H1 (cell line): Measurements from ENCODE around the gene TAPT1. TPM values are rescaled to one million over a fixed set of nuclear protein-coding genes. Genes with fewer than 3 reads are reported as not detected.

Experiments
- CTCF ChIA-PET: fragments of 300-600 bp; sonication (Branson Sonifier 250); formaldehyde crosslinking; loops from one replicate; lab custom pipeline; 2021; ENCODE audit not compliant: partially characterized antibody; lab: Charles Lee
- POLR2A ChIA-PET: fragments of 300-600 bp; sonication (Branson Sonifier 250); formaldehyde crosslinking; loops from one replicate; lab custom pipeline; 2021; ENCODE audit warnings: inconsistent platforms; ENCODE audit not compliant: partially characterized antibody; lab: Charles Lee
- DNase-seq, 2 experiments: peaks; one replicate each; pipeline versions ENCODE4 v3.0.0 to v3.0.0-alpha.2; 2010 to 2022; ENCODE audit warnings: low spot score in 2 of 2, low read depth in 1 of 2, mixed read lengths in 1 of 2
- FAIRE-seq: peaks from 2 replicates; lab custom pipeline; 2011; peaks lifted over from hg19 to GRCh38; lab: Jason Lieb, UNC
- H2AFZ ChIP-seq: 2 replicates; pipeline ENCODE4 v1.8.1; 2012; ENCODE audit warnings: low read length, inconsistent platforms
- H2AK5ac ChIP-seq: 2 replicates; pipeline ENCODE4 v1.6.1; 2013; ENCODE audit warnings: low read depth, low read length
- H2BK120ac ChIP-seq: replicated peaks from 2 replicates; pipeline ENCODE3; 2013; ENCODE audit warnings: low read depth, low read length, inconsistent platforms
- H2BK12ac ChIP-seq: 2 replicates; pipeline ENCODE4 v1.6.1; 2013; ENCODE audit warnings: low read depth, low read length
- H2BK15ac ChIP-seq: 2 replicates; pipeline ENCODE4 v1.6.1; 2013; ENCODE audit warnings: low read length
- H2BK20ac ChIP-seq: 2 replicates; pipeline ENCODE4 v1.6.1; 2013; ENCODE audit warnings: low read length
- H2BK5ac ChIP-seq: 2 replicates; pipeline ENCODE4 v1.6.1; 2013; ENCODE audit warnings: low read depth, low read length
- H3K14ac ChIP-seq: 2 replicates; pipeline ENCODE4 v1.6.1; 2013; ENCODE audit warnings: inconsistent platforms; ENCODE audit not compliant: insufficient read length
- H3K18ac ChIP-seq: 2 replicates; pipeline ENCODE4 v1.6.1; 2013; ENCODE audit warnings: low read length; ENCODE audit errors: extremely low read depth
- H3K23ac ChIP-seq: 2 replicates; pipeline ENCODE4 v1.6.1; 2013; ENCODE audit warnings: inconsistent platforms; ENCODE audit not compliant: insufficient read length
- H3K23me2 ChIP-seq: 2 replicates; pipeline ENCODE4 v1.6.1; 2013; ENCODE audit warnings: low read depth, low read length
- H3K27ac ChIP-seq: 2 replicates; pipeline ENCODE4 v1.6.1; 2011; ENCODE audit warnings: low read depth, low read length, inconsistent platforms
- H3K27me3 ChIP-seq, 4 experiments: replicated peaks in 1 of 4; 1 replicate in 1 of 4; 2 replicates in 3 of 4; pipeline versions ENCODE4 v1.6.1 to v1.8.1; 2011 to 2013; ENCODE audit warnings: low read length in 3 of 4, mild to moderate bottlenecking in 3 of 4, inconsistent platforms in 2 of 4, mixed read lengths in 2 of 4, moderate library complexity in 1 of 4; ENCODE audit not compliant: control insufficient read depth in 3 of 4, insufficient read depth in 3 of 4; ENCODE audit errors: extremely low read depth in 1 of 4
- H3K36me3 ChIP-seq, 4 experiments: 2 replicates each; pipeline versions ENCODE4 v1.6.1 to v1.8.1; 2011 to 2013; ENCODE audit warnings: mild to moderate bottlenecking in 4 of 4, low read length in 3 of 4, moderate library complexity in 2 of 4, control low read depth in 1 of 4, inconsistent platforms in 1 of 4; ENCODE audit not compliant: insufficient read depth in 4 of 4, control insufficient read depth in 2 of 4
- H3K4ac ChIP-seq: replicated peaks from 2 replicates; pipeline ENCODE3; 2013; ENCODE audit warnings: low read length, low read depth, mixed read lengths, inconsistent platforms; ENCODE audit not compliant: insufficient read length
- H3K4me1 ChIP-seq, 4 experiments: replicated peaks in 1 of 4; 1 replicate in 1 of 4; 2 replicates in 3 of 4; pipeline versions ENCODE4 v1.6.1 to v1.8.1; 2011 to 2013; ENCODE audit warnings: low read length in 3 of 4, inconsistent platforms in 2 of 4, mixed read lengths in 1 of 4; ENCODE audit not compliant: insufficient read depth in 4 of 4, control insufficient read depth in 3 of 4
- H3K4me2 ChIP-seq, 2 experiments: 2 replicates each; pipeline versions ENCODE4 v1.6.1 to v1.8.1; 2011 to 2013; ENCODE audit warnings: low read depth in 2 of 2, low read length in 2 of 2, control low read depth in 1 of 2, inconsistent platforms in 1 of 2, mild to moderate bottlenecking in 1 of 2; ENCODE audit not compliant: insufficient read depth in 1 of 2
- H3K4me3 ChIP-seq, 4 experiments: fragments of 200-600, 300-600 bp in 1 of 4; sonication (generic), shearing (Covaris generic), sonication (Bioruptor Twin) in 1 of 4; 2 replicates each; pipeline versions ENCODE4 v1.5.1 to v1.8.1; 2011 to 2016; ENCODE audit warnings: low read length in 4 of 4, low read depth in 3 of 4, control low read depth in 2 of 4, inconsistent platforms in 2 of 4, mild to moderate bottlenecking in 2 of 4, mixed read lengths in 1 of 4, moderate library complexity in 1 of 4; ENCODE audit not compliant: insufficient read depth in 2 of 4; ENCODE audit errors: extremely low read depth in 1 of 4
- H3K56ac ChIP-seq: replicated peaks from 2 replicates; pipeline ENCODE3; 2013; ENCODE audit warnings: low read depth, mild to moderate bottlenecking, mixed read lengths, low read length, inconsistent platforms; ENCODE audit not compliant: insufficient read length
- H3K79me1 ChIP-seq: 2 replicates; pipeline ENCODE4 v1.6.1; 2013; ENCODE audit warnings: low read depth, low read length, control low read depth
- H3K79me2 ChIP-seq, 2 experiments: 2 replicates each; pipeline versions ENCODE4 v1.6.1 to v1.8.1; 2012 to 2013; ENCODE audit warnings: low read length in 2 of 2, mild to moderate bottlenecking in 2 of 2, inconsistent platforms in 1 of 2; ENCODE audit not compliant: insufficient read depth in 2 of 2, control insufficient read depth in 1 of 2
- H3K9ac ChIP-seq, 4 experiments: replicated peaks in 1 of 4; 1 replicate in 1 of 4; 2 replicates in 3 of 4; pipeline versions ENCODE4 v1.6.1 to v1.8.1; 2011 to 2013; ENCODE audit warnings: low read depth in 3 of 4, low read length in 3 of 4, control low read depth in 2 of 4, mild to moderate bottlenecking in 2 of 4, moderate library complexity in 2 of 4, inconsistent platforms in 1 of 4; ENCODE audit errors: extremely low read depth in 1 of 4
- H3K9me3 ChIP-seq, 2 experiments: 2 replicates each; pipeline versions ENCODE4 v1.6.1 to v1.8.1; 2012 to 2013; ENCODE audit warnings: mild to moderate bottlenecking in 2 of 2, moderate library complexity in 2 of 2, control low read depth in 1 of 2, inconsistent platforms in 1 of 2, low read depth in 1 of 2, low read length in 1 of 2, mixed read lengths in 1 of 2; ENCODE audit not compliant: insufficient read depth in 2 of 2
- H4K20me1 ChIP-seq, 2 experiments: replicated peaks in 1 of 2; 2 replicates each; pipeline versions ENCODE3 to v1.8.1; 2011 to 2013; ENCODE audit warnings: inconsistent platforms in 2 of 2, low read length in 2 of 2, mild to moderate bottlenecking in 1 of 2; ENCODE audit not compliant: insufficient read depth in 2 of 2, control insufficient read depth in 1 of 2
- H4K5ac ChIP-seq: 2 replicates; pipeline ENCODE4 v1.6.1; 2013; ENCODE audit warnings: low read length, low read depth, mixed read lengths, inconsistent platforms; ENCODE audit not compliant: insufficient read length
- H4K8ac ChIP-seq: 2 replicates; pipeline ENCODE4 v1.8.0; 2013; ENCODE audit warnings: mild to moderate bottlenecking, moderate library complexity, low read length, inconsistent platforms; ENCODE audit not compliant: insufficient read depth; ENCODE audit errors: extremely low read depth
- H4K91ac ChIP-seq: replicated peaks from 2 replicates; pipeline ENCODE3; 2013; ENCODE audit warnings: low read length, mixed read lengths, inconsistent platforms; ENCODE audit not compliant: insufficient read length
- WGBS, 2 experiments: shearing (Covaris generic) in 1 of 2; methylation state at CpG; one replicate each; pipeline versions ENCODE4 v1.1.6 to v1.1.7; 2013 to 2015; ENCODE audit warnings: low lambda C conversion rate in 2 of 2, mixed read lengths in 2 of 2, inconsistent platforms in 1 of 2, low coverage in 1 of 2, missing lambda C conversion rate in 1 of 2; ENCODE audit not compliant: insufficient replicate concordance in 2 of 2, insufficient coverage in 1 of 2, insufficient read length in 1 of 2; ENCODE audit errors: extremely low coverage in 1 of 2, missing lambda C conversion rate in 1 of 2; 5-methylcytosine and 5-hydroxymethylcytosine counted together
- polyA plus RNA-seq, 7 experiments: library from polyadenylated mRNA; depleted of rRNA in 3 of 7; stranded (reverse) in 5 of 7; unstranded in 2 of 7; fragments of >200 nt in 5 of 7; fragments of 200-250 nt in 2 of 7; gene quantifications; 1 replicate in 5 of 7; 2 replicates in 1 of 7; 4 replicates in 1 of 7; pipeline versions ENCODE4 v1.2.1 to v1.2.3, GENCODE V29; 2011 to 2013; ENCODE audit warnings: missing spikeins in 2 of 7, mixed read lengths in 2 of 7
- total RNA-seq: library from RNA; stranded (reverse); fragmentation: NEBNext Ultra II Directional; extraction: Animal tissue kit (Norgen Biotek cat#: 25700); gene quantifications from 2 replicates; pipeline ENCODE4 v1.2.1, GENCODE V29; 2021

The TAPT1 gene
- total and polyA plus RNA-seq, 2 of the 8 experiments (the other 6 are each of a cell fraction or from before 2014, with no cell fraction given), result 4.2 to 15.3 TPM

DNA sequence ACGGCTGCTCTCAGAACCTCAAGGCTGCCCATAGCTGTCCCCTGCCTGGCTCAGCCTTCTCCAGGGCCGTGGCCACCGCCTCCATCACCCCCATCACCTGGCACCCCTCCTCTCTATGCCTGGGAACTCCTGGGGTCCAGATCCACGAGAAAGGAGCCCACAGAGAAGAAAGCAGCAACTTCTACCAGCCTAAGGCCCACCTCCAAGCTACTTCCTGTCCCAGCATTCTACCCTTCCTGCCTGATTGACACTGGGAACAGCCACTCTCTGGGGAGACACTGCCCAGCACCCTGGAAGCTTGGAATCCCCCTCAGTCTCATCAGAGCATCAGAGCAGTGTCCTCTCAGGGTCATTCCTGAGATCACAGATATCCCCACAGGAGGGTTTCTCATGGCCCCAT is 105.6 kb downstream of the TAPT1 start:
- Histone ChIP-seq H2BK12ac (no peak overlapping the region), H3K56ac (no peak overlapping the region), H2AFZ (peak overlapping the region; percentile 51; the same call in 1 of the 2 replicates), H4K20me1 (no peaks in the 10 kb centered on the region), H3K27ac (no peak overlapping the region), H4K5ac (no peak overlapping the region), H3K23ac (no peak overlapping the region), H3K18ac (no peak overlapping the region), H3K79me2 (no peaks in the 10 kb centered on the region), H3K14ac (no peak overlapping the region), H2AK5ac (no peak overlapping the region), H2BK15ac (no peak overlapping the region), H3K9me3 (no peaks in the 10 kb centered on the region), H2BK20ac (no peak overlapping the region), H3K4me1 (peaks cover 0 to 2% (median 0%) of the 10 kb centered on the region in 4 experiments; a peak in 2 of 7 replicates), H3K36me3 (no peaks in the 10 kb centered on the region), H4K91ac (no peak overlapping the region), H4K8ac (no peak overlapping the region), H3K27me3 (no peaks in the 10 kb centered on the region), H2BK120ac (no peak overlapping the region), H3K4me2 (no peak overlapping the region), H2BK5ac (no peak overlapping the region), H3K79me1 (no peaks in the 10 kb centered on the region), H3K4me3 (no peak overlapping the region), H3K4ac (no peak overlapping the region), H3K23me2 (no peaks in the 10 kb centered on the region), H3K9ac (no peak overlapping the region)
- 85% methylated on average over 4 of the region's 4 CpGs; no CpG with 5 or more reads in 1 of the 2 experiments for WGBS, 2 experiments
- ChIA-PET POLR2A (no interaction called here), CTCF (no interaction called here)
- DNase-seq (no peak), FAIRE-seq (no peak)
